Mucosa of stomach (tissue), 1 donor: ENCODE measurements around the gene B3GAT1.

Experiments used
- H3K27me3 ChIP-seq: one replicate; pipeline ENCODE4 v1.7.0; 2013; ENCODE audit warnings: mild to moderate bottlenecking, low read length; ENCODE audit not compliant: control insufficient read depth, insufficient read depth
- H3K36me3 ChIP-seq: one replicate; pipeline ENCODE4 v1.7.0; 2013; ENCODE audit warnings: low read length; ENCODE audit not compliant: control insufficient read depth, insufficient read depth
- H3K4me1 ChIP-seq: one replicate; pipeline ENCODE4 v1.7.0; 2013; ENCODE audit warnings: mild to moderate bottlenecking, low read length; ENCODE audit not compliant: control insufficient read depth, insufficient read depth
- H3K4me3 ChIP-seq: one replicate; pipeline ENCODE4 v1.7.0; 2013; ENCODE audit warnings: low read length
- H3K9ac ChIP-seq: one replicate; pipeline ENCODE4 v1.7.0; 2013; ENCODE audit warnings: mild to moderate bottlenecking, low read length, moderate library complexity
- H3K9me3 ChIP-seq: one replicate; pipeline ENCODE4 v1.7.0; 2013; ENCODE audit warnings: mild to moderate bottlenecking, low read length, moderate library complexity; ENCODE audit not compliant: control insufficient read depth
- donor health status: Pancreatic carcinoma.

Gene B3GAT1

DNA sequence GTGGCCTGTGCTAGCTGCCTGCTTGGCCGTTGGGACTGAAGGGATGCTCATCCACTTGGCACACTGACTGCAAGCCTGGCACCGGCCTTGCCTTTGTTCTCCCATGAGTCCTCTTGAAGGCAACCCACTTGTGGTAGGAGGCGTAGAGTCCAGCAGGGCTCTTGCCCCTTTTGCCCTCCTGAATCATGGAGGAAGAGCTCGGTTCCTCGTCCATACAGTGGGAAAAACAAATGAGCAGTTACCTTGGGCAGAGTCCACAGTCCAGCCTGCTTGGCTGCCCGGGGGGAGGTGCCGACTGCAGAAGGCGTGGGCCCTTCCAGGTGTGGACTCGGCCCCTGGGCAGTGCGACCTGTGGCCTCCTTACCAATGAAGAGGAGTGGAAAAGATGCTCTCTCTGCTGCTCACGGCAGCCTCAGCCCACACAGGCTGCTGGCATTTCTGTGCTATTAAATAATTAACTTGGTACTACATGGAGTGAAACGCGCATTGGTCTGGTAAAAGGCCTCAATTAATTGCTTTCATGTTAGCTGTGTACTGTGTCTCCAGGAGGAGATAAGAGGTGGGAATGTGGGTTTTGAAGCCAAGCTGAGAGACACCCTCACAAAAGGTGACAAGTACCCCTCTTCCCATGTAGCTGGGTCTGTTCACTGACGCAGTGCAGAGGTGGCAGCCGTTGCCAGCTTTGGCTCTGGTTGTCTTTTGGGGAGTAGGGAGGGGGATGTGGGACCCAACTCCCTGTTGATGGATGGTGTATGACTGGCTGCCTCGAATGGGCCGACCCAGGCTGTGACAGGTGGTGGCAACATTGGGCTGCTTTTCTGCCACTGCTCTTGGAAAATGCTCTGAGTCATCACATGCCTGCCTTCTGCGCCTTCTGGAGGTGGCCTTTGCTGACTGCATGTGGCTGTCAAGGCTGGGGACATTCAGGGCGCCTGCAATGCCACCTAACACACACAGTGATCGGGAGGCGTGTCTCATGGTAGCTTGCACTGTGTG lies 26.8 kb upstream of the B3GAT1 start:
- no peaks in the 10 kb centered on the region for H3K27me3 ChIP-seq
- H3K9me3 ChIP-seq: no peaks in the 10 kb centered on the region
- no peaks in the 10 kb centered on the region for H3K36me3 ChIP-seq
- H3K4me3 ChIP-seq: no peak overlapping the region
- H3K4me1 ChIP-seq: no peaks in the 10 kb centered on the region
- H3K9ac ChIP-seq: no peak overlapping the region

DNA sequence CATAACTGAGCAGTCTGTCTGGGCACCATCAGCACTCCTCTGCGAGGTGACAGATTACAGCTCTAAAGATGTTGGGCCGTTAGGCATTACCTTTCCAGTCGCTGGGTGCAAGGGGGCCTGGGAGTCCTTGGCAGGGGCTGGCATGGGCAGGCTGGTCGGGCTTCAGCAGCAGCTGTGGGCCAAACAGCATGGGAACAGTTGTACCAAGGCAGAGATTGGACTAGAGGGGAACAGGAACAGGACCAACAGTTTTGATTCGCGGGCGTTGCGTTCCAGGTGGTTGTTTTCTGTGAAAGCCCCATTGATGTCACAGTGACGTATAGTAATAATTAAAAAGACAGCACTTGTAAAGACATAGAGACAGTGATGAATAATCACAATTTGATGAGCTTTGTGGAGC lies 25.8 kb upstream of the B3GAT1 start:
- H3K9me3 ChIP-seq: no peaks in the 10 kb centered on the region
- no peak overlapping the region for H3K4me3 ChIP-seq
- H3K36me3 ChIP-seq: no peaks in the 10 kb centered on the region
- H3K4me1 ChIP-seq: no peaks in the 10 kb centered on the region
- H3K27me3 ChIP-seq: no peaks in the 10 kb centered on the region
- no peak overlapping the region for H3K9ac ChIP-seq

DNA sequence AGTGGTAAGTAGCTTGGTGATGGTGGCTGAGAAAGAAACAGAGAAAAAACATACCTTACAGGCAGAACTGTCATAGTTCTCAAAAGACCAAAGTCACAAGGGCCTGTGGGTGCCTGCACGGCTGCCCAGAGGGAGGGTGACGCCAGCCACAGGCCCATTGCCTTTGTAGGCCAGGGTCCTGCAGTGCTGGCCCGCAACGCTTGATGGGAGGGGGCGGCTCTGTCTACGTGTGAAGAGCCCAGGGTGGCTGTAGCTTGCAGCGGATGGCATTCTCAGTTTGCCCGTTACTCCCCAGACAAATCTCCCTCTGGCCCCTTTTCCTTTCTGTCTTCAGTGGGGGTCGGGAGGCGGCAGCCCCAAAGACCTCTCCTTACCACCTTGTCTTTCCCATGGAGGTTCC lies 24.7 kb upstream of the B3GAT1 start:
- Histone ChIP-seq H3K27me3 (no peaks in the 10 kb centered on the region), H3K4me1 (no peaks in the 10 kb centered on the region), H3K4me3 (no peak overlapping the region), H3K9me3 (no peaks in the 10 kb centered on the region), H3K9ac (no peak overlapping the region), H3K36me3 (no peaks in the 10 kb centered on the region)

DNA sequence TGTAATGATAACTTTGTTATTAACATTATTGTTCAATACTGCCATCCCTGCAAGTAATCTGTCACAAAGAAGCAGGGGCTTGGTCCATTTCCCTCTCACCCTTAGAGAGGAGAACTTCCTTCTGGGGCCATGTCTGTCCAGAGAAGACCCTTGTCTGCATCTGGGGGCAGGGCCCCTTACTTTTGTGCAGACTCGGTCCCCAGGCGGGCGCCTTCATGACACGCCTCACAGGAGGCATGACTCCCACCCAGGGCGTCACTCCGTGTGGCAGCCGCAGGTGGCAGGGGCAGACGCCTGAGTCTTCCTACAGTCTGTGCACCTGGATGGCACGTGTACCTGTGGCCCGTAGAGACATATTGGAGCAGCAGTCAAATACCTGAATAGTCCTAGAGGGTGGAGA lies 21.8 kb upstream of the B3GAT1 start:
- no peaks in the 10 kb centered on the region for H3K27me3 ChIP-seq
- H3K9ac ChIP-seq: no peak overlapping the region
- no peaks in the 10 kb centered on the region for H3K4me1 ChIP-seq
- H3K9me3 ChIP-seq: no peaks in the 10 kb centered on the region
- no peaks in the 10 kb centered on the region for H3K36me3 ChIP-seq
- no peak overlapping the region for H3K4me3 ChIP-seq

DNA sequence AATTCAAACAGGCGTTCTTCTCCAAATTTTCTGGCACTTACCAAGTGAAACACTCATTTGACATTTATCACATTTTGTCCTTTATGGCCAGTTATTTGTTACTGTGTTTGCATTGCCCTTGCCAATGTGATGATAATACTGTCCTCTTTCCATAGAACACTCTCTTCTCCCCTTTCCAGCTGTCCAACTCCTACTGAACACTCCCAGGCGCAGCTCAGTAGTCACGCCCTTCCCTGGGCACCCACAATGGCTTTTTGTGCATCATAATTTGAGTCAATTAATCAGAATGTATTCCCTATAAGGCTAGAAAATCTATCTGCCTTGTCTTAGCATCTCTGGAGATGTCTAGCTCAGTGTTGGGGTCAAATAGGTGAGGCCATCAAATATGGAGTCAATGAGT lies 21.2 kb upstream of the B3GAT1 start:
- H3K9me3 ChIP-seq: no peaks in the 10 kb centered on the region
- H3K27me3 ChIP-seq: no peaks in the 10 kb centered on the region
- H3K36me3 ChIP-seq: no peaks in the 10 kb centered on the region
- no peak overlapping the region for H3K9ac ChIP-seq
- no peaks in the 10 kb centered on the region for H3K4me1 ChIP-seq
- H3K4me3 ChIP-seq: no peak overlapping the region

DNA sequence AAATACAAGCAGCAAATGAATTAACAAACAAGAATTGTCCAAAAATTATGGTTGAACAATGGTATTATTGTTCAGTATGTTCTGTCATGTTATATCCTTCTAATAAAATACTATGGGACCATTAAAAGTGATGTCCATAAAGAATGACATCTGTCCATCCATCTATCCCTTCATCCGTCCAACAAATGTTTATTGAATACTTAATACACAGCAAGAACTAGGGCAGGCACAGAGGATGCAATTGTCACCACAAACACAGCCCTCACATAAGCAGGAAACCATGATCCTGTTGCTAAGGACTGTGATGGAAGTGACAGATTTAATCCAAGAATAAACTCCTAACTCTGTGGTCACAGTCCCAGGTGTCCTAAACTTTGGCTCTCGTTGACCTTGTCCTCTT lies 20.7 kb upstream of the B3GAT1 start:
- no peaks in the 10 kb centered on the region for H3K4me1 ChIP-seq
- no peak overlapping the region for H3K4me3 ChIP-seq

DNA sequence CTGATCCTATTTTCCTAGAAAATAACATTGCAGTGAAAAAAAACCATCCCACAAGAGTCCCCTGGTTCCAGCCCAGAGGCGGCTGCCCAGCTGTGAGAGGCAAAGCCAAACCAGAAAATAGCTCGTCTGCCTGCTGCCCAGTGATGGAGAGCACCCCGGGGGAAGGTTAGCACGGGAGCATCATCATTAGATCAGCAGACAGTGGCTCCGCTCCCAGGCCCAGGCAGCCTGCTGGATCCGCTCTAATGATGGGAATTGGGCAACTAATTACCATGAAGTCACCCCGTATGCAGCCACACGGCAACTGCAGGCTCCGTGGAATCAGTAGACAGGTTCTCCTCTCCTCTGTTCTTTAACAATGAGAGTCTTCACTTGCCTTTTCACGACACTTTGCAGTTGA lies 17.1 kb upstream of the B3GAT1 start:
- H3K9me3 ChIP-seq: no peaks in the 10 kb centered on the region
- H3K27me3 ChIP-seq: no peaks in the 10 kb centered on the region
- no peaks in the 10 kb centered on the region for H3K4me1 ChIP-seq
- no peak overlapping the region for H3K9ac ChIP-seq
- H3K4me3 ChIP-seq: no peak overlapping the region
- no peaks in the 10 kb centered on the region for H3K36me3 ChIP-seq

More for the DNA sequence above, 20.7 kb upstream of the B3GAT1 start:
- no peak overlapping the region for H3K9ac ChIP-seq
- no peaks in the 10 kb centered on the region for H3K36me3 ChIP-seq
- no peaks in the 10 kb centered on the region for H3K9me3 ChIP-seq
- no peaks in the 10 kb centered on the region for H3K27me3 ChIP-seq

DNA sequence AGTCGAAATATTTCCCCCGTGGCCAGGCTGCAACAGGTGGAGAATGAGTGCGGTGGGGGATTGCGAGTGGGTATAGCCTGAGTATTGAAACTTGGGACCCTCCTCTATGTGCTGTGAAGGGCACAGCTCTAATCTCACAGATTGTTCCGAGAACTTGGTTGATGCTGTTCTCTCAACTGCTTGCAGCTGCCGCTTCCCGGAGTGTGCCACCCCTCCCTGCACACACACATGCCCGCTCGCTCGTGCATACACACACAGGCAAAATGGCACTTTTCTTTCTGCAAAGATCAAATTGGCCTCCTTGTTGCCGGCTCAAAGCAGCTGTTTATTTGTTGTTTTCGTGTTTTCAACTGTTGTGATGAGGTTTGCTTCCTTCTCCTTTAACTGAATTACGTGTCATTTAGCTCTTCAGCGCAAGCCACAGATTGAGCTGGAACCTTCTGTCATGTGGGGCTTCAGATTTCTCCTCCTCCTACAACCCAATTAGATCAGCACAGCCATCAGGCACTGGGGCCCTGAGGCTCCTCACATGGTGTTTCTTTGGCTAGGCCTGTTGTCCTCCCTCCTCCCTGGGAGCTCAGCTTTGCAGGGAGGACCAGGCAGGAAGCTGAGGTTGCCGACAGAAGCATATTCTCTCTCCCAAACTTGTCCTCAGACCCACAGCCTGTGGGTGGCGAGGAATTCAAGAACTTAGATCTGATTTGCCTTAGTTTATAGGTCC lies 13.9 kb upstream of the B3GAT1 start:
- Histone ChIP-seq H3K9me3 (no peaks in the 10 kb centered on the region), H3K4me3 (no peak overlapping the region), H3K27me3 (no peaks in the 10 kb centered on the region), H3K4me1 (no peaks in the 10 kb centered on the region), H3K36me3 (no peaks in the 10 kb centered on the region), H3K9ac (no peak overlapping the region)

DNA sequence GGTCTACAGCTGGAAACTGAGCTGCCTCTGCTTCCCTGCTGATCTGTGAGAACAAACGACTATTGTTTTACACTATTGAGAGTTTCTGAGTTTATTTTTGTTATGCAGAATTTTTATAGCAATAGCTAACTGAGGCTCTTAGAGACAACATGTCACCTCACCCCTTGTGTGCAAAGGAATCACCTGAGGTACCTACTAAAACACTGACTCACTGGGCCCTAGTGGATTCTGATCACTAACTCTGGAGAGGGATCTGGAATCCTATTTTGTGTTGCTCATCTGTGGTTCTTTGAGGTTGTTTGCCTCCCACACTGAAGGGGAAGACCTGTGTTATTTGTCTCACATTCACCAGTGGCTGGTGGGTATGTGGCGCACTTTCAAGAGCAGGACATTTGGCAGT lies 13.4 kb upstream of the B3GAT1 start:
- H3K9ac ChIP-seq: no peak overlapping the region
- H3K36me3 ChIP-seq: no peaks in the 10 kb centered on the region
- H3K27me3 ChIP-seq: no peaks in the 10 kb centered on the region
- no peak overlapping the region for H3K4me3 ChIP-seq
- no peaks in the 10 kb centered on the region for H3K9me3 ChIP-seq
- no peaks in the 10 kb centered on the region for H3K4me1 ChIP-seq

DNA sequence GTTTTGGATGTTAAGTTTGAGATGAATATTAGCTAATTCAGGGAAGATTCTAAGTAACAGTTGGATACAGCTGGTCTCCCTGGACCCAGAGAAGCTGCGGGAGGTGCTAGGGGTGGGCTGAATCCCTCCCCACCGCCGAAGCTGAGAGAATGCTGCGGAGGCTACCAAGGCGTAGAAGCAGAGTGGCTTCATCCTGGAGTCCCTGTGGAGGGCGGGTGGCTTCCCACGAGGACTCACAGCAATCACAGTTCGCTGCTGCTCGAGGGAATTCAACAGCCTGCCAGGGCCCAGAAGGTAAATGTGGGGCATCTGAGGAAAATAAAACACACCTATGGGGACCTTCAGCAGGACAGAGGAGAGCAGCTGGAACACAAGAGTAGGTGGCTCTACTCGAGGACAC lies 11.1 kb upstream of the B3GAT1 start:
- H3K27me3 ChIP-seq: no peaks in the 10 kb centered on the region
- no peak overlapping the region for H3K9ac ChIP-seq
- no peaks in the 10 kb centered on the region for H3K36me3 ChIP-seq
- H3K4me1 ChIP-seq: no peaks in the 10 kb centered on the region
- H3K4me3 ChIP-seq: no peak overlapping the region
- no peaks in the 10 kb centered on the region for H3K9me3 ChIP-seq

DNA sequence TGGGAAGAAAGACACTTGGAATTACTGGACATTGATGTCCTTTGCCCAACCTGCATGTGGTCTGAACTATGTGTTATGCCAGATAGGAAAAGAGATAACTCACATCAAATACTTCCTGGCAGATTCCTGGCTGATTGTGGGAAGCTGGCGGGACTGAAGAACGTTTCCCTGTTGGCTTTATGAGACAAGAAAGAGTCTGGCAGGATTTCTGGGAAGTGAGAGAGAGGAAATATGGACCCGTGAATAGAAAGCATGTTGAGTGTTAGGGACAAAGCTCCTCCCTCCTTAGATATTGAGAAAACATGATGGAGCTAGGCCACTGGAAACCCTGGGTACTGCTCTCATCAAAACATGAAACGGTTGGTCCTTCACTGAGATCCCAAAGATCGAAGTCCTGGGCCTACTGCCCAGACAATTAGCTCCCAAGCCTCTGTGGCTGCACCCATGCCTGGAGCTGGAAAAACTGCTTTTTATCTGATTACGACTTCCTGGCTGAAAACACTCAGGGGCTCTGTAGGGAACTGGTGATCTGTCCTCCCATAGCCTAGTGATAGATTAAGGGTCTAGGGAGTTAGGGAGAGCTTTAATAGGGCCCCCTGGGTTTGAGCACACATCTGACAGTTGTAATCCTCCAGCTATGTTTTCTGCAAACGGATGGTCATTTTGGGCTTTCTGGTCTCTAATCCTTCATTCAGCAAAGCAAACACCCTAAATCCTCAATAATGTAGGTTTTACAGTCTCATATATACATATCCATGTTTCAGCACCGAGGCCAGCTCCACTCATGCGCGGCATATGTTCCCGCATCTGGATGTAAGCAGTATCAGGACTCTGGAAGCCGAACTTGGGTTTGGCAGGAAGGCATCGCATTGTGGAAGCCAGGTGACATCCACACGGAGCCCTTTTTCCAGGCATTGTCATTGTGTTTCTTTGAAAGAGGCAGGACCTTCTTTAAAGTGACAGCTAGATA lies 6.1 kb upstream of the B3GAT1 start:
- Histone ChIP-seq H3K9ac (no peak overlapping the region), H3K27me3 (peaks cover 16% of the 10 kb centered on the region), H3K4me1 (no peaks in the 10 kb centered on the region), H3K9me3 (no peaks in the 10 kb centered on the region), H3K4me3 (no peak overlapping the region), H3K36me3 (no peaks in the 10 kb centered on the region)
